RKO (cell line): ENCODE data around the gene USP5.
"Not testable (repeated sequence)": the region's sequence is repeated elsewhere in the genome, so short reads cannot be mapped to it uniquely, and the experiment has no call there.

Experiments used
- DNase-seq: peaks from one replicate; pipeline ENCODE4 v3.0.0-alpha.2; 2016; ENCODE audit warnings: low spot score

The USP5 gene

DNA sequence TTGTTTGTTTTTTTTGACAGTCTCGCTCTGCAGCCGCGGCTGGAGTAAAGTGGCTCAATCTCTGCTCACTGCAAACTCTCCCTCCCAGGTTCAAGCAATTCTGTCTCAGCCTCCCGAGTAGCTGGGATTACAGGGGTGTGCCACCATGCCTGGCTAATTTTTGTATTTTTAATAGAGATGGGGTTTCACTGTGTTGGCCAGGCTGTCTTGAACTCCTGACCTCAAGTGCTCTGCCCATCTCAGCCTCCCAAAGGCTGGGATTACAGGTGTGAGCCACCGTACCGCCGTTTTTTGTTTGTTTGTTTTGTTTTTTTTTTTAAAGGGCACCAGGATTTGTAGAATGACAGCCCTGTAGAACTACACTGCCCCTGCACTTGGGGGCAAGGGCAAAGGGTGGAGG lies 36.8 kb downstream of the USP5 start:
- DNase-seq = not testable (repeated sequence)

GRCh38 chr12:6889775-6890573 lies 38.0 kb downstream of the USP5 start:
- DNase-seq = not testable (repeated sequence)

- peak; percentile 96 for DNase-seq
Measured at GRCh38 chr12:6890789-6891645, 39.1 kb downstream of the USP5 start.

DNA sequence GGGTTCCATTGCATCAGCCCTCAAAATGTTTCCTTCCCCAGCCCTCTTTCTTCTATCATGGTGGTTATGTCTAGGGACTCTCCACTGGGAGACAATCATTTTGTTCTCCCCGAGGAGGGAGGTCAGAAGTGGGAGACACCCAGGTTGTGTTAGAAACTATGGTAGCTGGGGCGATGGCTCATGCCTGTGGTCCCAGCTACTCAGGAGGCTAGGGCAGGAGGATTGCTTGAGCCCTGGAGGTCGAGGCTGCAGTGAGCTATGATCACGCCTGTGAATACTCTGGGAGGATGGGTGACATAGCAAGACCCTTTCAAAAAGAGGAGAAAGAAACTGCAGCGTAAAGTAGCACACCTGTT lies 39.7 kb downstream of the USP5 start:
- no peak for DNase-seq

- not testable (repeated sequence) for DNase-seq
Measured at GRCh38 chr12:6892683-6893082, 40.7 kb downstream of the USP5 start.

DNA sequence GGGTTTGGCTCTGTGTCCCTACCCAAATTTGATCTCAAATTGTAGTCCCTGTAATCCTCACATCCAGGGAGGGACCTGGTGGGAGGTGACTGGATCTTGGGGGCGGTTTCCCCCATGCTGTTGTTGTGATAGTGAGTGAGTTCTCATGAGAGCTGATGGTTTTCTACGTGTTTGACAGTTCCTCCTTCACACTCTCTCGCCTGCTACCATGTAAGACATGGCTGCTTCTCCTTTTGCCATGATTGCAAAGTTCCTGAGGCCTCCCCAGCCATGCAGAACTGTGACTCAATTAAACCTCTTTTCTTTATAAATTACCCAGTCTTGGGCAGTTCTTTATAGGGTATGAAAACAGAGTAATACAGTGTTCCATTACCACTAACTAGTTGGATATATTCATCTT lies 42.4 kb downstream of the USP5 start:
- DNase-seq = no peak

DNA sequence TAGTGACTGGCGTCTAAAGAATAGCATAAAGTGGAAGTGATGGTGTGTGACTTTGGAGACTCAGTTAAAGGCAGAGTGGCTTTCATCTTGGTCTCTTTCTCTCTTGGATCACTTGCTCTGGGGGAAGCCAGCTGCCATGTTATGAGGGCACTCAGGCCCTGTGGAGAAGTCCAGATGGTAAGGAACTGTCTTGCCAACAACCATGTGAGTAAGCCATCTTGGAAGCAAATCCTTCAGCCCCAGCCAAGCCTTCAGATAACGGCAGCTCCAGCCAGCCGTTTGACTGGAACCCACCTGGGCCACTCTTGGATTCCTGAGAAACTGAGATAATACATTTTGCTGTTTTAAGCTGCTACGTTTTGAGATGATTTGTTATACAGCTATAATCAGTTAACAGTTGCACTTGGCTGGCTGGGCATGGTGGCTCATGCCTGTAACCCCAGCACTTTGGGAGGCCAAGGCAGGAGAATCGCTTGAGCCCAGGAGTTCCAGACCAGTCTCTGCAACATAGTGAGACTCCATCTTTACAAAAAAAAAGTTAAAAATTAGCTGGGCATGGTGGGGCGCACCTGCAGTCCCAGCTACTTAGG lies 45.0 kb downstream of the USP5 start:
- no peak for DNase-seq

DNA sequence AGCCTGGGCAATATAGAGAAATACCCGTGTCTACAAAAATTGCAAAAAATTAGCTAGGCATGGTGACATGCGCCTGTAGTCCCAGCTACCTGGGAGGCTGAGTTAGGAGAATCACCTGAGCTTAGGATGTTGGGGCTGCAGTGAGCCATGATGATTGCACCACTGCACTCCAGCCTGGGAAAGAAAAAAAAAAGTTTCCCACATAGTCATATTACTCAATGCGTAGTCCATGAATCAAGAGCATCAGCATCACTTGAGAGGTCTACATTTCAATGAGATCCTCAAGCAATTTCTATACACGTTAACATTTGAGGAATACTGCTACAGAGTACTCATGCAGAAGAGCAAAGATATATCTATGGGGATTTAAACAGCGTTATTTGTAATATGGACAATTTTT lies 47.5 kb downstream of the USP5 start:
- no peak for DNase-seq

GRCh38 chr12:6899837-6900519 lies 48.0 kb downstream of the USP5 start:
- DNase-seq = no peak

GRCh38 chr12:6902448-6902847 lies 50.5 kb downstream of the USP5 start:
- no peak for DNase-seq

- no peak for DNase-seq
Measured at GRCh38 chr12:6903722-6904121, 51.8 kb downstream of the USP5 start.

DNA sequence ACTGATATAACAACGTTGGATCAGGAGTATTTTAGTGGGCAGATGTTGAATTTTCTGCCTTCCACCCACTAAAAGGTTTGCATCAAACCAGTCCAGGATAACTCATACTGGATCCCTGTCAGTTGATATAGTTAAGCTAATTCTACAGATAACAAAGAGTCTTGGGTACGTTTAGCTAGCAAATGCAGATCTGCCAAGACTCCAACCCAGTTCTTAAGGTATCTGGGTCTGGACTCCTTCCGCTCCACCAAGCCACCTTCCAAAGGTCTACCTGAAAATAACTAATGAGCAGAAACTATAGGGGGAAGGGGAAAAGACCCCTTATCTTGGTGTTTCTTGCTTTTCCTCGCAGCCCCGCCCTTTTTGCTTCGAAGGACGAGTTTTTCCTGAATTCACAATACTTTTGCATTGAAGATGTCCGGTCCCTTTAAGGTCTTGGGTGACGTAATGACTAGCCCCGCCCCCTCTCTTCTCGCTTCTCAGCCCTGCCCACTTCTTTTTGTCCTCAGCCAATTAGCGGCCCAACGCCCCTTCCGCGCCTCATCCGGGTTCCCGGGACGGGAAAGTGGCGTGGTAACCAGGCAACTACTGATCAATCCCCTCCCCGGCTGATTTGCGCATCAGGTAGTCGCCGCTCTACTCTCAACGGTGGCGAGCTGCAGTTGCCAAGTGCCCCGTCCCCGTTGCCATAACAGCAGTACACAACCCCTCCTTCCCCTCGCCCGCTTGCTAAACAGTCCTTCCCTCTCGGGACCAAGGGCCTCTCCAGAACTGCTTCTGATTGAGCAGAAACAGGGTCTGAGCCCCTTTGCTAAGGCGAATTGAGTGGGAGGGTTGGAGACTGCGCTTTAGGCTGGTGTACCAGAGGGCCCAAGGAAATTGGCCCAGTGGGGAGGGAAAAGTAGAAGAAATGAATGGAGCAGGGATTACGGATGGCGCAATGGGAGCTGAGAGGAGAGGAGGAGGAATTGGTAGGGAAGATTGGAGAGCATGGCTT lies 52.6 kb downstream of the USP5 start, which contains the start of gene LRRC23:
Gene LRRC23, plus strand, starts transcription at position 543 of the 997 bp plus-strand sequence. CDS start 812 bp downstream, outside the sequence.
- DNase-seq = peak; percentile 95

DNA sequence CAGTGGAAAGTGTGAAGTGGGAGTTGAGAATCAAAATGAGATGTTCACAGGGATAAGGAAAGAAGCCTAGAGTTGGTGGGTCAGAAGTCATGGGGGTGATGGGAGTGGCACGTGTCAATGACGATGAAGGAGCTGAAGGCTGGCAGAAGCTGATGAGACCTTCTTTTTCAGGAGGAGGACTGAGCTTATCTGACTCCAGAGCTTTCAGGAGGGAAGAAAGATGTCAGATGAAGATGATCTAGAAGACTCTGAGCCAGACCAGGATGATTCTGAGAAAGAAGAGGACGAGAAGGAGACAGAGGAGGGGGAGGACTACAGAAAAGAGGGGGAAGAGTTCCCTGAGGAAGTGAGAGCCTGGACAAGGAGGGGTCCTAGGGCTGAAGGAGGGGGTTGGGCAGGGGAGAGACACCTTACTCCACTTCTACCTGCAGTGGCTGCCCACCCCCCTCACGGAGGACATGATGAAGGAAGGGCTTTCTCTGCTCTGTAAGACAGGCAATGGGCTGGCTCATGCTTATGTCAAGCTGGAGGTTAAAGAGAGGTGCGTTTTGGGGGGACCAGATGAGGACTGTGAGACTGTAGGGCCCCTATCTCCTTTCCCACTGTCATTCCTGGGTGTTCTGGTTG lies 53.6 kb downstream of the USP5 start:
- DNase-seq = no peak

DNA sequence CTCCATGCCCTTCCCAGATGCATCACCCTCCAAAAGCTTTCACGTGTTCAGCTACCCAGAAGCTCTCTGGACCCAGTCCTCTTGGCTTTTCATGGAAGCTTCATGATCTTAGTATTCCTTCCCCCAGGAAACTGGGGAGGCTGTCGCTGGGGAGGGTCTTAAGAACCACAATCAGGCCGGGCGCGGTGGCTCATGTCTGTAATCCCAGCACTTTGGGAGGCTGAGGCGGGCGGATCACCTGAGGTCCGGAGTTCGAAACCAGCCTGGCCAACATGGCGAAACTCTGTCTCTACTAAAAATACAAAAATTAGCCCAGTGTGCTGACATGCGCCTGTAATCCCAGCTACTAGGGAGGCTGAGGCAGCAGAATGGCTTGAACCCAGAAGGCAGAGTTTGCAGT lies 56.2 kb downstream of the USP5 start:
- DNase-seq = not testable (repeated sequence)

- no peak for DNase-seq
Measured at GRCh38 chr12:6909421-6910145, 57.6 kb downstream of the USP5 start.

DNA sequence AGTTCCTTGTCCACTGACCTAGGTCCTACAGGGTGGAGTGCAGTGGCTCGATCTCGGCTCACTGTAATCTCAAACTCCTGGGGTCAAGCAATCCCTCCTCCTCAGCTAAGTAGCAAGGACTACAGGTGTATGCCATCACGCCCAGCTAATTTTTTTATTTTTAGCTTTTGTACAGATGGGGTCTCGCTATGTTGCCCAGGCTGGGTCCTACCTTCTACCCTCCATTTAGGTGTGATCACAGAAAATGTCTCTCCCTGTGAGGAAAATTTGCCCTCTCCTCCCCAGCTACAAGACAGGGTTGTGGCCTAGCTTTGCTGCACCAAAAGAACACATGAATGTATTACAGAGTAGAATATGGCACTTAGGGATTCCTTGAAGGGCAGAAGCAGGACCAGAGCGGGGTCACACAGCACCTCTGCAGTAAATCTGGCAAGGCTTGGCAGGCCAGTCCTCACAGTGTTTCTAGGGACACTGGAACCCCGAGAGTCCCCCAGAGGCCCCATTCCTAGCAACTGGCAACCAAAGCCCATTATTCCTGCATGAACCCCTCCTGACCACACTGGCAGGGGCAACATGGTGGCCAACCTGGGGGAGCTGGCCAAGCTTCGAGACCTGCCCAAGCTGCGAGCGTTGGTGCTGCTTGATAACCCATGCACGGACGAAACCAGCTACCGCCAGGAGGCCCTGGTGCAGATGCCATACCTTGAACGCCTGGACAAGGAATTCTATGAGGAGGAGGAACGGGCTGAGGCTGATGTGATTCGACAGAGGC lies 60.4 kb downstream of the USP5 start:
- DNase-seq = no peak

DNA sequence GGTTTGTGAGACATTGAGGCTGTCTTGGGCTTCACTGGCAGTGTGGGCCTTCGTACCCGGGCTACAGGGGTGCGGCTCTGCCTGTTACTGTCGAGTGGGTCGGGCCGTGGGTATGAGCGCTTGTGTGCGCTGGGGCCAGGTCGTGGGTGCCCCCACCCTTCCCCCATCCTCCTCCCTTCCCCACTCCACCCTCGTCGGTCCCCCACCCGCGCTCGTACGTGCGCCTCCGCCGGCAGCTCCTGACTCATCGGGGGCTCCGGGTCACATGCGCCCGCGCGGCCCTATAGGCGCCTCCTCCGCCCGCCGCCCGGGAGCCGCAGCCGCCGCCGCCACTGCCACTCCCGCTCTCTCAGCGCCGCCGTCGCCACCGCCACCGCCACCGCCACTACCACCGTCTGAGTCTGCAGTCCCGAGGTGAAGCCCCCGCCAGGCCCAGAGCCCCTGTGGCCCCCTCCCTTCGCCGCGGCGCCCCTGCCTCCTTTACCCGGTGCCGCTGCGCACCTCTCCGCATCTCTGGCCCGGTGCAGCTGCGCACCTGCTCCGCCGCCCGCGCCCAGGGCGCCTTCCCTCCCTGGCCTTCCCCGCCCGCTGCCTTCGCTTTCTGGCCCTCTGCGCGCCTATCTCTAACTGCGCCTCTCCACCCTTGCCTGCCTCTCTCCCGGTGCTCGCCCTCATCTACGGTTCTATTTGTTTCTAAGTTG lies 62.4 kb downstream of the USP5 start, which contains the start of gene ENO2:
Gene ENO2, plus strand, starts transcription at position 335 of the 701 bp plus-strand sequence. CDS start 1,253 bp downstream, outside the sequence.
- peak; percentile 80 for DNase-seq
